Activated T-cell treated with anti-CD3 and anti-CD28 coated beads, Interleukin-2, amount 50 U/mL, for 48 hours (primary cell): ENCODE data around the gene CELSR2.
A peak's percentile ranks its signal among the peaks of the same experiment; 100 is the strongest.

Experiments used
- DNase-seq, 2 experiments: peaks; one replicate each; pipeline ENCODE4 v3.0.0-alpha.2; 2020

CELSR2 gene

DNA sequence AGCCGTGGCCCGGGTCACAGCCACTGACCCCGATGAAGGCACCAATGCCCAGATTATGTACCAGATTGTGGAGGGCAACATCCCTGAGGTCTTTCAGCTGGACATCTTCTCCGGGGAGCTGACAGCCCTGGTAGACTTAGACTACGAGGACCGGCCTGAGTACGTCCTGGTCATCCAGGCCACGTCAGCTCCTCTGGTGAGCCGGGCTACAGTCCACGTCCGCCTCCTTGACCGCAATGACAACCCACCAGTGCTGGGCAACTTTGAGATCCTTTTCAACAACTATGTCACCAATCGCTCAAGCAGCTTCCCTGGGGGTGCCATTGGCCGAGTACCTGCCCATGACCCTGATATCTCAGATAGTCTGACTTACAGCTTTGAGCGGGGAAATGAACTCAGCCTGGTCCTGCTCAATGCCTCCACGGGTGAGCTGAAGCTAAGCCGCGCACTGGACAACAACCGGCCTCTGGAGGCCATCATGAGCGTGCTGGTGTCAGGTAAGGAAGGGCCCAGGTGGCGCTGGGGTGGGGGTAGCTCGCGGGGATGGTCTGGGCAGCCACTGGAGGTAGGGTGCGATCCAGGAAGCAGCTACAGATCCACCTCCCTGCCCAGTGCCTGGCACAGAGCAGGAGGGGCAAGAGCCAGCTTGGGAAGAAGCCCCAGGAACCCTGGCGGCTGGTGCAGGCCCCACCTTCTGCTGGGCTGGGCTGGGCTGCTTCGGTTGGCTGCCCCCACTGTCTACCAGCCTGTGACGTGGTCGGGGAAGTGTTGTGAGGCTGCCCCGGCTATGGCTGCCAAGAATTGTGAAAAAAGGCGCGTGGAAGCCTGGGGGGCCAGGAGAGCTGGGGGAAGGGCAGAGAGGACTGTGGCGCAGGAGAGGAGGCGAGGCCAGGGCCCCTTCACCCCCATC lies 3.8 kb downstream of the CELSR2 start:
- no peak for DNase-seq

DNA sequence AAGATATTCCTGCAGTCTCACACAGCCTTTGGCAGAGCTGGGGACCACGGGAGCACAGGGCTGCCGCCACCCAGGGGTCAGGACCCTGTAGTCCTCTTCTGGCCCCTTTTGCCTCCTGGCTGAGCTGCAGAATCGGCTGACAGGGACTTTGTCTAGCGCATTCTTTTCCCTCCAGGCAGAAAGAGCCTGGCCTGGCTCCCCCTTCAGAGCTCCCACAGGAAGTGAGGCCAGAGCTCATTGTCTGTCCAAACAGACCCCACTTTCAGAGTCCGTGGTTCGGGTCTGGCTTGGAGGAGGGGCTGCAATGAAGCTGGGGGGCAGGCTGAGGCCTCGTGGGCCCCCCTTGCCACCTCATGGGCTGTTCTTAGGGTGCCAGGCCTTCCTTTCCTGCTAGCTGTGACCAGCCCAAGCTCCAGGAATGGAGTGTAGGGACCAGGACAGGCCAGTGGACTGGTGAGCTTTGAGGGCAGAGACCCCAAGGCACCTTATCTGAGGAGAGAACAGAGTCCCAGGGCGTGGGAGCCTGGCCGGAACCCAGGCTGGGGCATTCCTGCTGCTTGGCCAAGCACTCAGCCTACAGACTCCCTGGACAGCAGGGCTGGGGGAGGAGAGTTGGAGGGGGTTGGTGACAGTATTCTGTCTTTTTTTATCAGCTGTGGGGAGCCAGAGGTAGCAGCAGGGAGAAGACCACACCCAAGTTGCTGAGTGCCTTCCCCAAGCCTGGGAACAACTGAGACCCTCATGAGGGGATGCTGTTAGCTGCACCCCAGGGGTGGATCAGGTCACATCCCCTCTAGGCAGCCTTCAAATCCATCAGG lies 4.7 kb downstream of the CELSR2 start:
- no peak for DNase-seq

DNA sequence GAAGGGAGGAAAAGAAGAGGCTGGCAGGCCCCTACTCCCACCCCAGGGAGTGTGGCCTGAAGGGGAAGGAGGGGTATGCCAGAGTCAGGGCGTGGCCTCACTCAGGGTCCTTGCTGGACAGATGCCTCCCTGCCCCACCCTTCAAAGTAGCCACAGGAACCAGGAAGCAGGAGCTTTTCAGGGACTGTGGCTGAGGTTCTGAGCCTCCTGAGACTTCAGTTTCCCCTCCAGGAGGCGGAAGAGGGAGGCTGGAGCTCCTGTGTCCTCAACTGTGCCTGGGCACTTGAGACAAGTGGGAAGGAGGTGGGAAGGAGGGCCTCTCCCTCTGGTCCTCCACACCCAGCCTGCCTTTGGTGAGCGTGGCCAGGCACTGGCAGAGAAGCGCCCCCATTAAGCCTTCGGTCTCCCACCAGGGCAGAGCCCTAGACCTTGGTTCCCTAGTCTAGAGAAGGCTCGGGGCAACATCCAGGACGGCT lies 5.3 kb downstream of the CELSR2 start:
- DNase-seq, result no peak

DNA sequence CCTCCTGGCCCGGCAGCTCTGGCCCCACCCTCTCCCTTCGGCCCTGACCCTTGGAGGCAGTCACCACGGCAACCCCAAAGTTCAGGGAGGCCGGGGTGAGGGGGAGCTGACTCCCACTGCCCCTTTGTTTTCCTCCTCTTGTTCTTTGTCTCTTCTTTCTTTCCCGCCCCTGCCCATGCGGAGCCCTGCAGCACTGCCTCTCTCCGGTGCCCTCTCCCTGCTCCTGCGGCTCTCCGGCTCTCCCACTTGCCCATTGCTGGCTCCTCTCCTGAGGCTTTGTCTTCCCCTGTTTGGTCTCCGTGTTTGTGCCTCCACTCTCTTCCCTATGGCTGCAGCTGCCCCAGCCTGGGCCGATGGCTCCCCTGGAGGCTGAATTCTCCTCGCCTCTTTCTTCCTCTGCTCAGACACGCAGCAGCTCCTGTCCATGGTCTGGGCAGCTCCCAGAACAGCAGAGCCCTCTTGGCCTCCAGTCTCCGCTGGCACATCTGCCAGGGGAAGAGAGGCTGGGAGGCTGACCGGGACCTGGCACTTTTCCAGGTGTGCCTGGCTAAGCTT lies 5.8 kb downstream of the CELSR2 start:
- no peak for DNase-seq

DNA sequence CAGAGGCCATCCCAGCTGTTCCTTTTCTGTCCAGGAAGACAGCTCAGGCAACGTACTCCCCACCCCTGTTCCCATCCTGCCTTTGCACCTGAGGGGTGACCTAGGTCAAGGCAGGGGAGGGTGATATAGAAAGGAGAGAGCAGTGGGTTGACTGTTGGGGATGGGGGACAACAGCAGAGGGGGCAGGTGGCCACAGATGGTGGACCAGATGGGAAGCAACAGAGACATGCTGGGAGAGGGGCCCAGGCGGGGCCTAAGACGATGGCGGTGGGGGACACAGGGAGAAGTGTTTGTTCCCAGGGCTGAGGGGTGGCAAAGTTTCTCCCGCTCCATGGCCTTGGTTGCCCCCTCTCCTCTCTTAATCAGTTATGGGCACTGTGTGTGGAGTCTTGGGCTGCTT lies 6.3 kb downstream of the CELSR2 start:
- no peak for DNase-seq

DNA sequence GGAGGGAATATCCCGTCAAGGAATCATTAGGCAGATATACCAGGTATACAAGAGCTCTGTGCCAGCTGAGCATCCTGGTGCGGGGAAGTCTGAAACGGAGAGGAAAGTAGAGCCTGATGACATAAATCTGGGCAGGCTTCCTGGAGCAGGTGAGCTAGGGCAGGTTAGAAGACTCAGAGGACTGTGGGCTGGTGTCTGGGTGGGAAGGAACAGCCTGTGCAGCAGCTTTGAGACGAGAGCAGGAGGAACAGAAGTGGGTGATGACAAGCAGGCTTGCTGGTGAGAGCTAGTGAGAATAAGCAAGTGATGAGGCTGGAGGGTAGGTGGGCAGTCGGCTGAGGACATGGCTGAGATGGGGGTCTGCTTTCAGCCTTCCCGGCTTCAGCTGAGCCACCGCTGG lies 6.7 kb downstream of the CELSR2 start:
- no peak for DNase-seq

DNA sequence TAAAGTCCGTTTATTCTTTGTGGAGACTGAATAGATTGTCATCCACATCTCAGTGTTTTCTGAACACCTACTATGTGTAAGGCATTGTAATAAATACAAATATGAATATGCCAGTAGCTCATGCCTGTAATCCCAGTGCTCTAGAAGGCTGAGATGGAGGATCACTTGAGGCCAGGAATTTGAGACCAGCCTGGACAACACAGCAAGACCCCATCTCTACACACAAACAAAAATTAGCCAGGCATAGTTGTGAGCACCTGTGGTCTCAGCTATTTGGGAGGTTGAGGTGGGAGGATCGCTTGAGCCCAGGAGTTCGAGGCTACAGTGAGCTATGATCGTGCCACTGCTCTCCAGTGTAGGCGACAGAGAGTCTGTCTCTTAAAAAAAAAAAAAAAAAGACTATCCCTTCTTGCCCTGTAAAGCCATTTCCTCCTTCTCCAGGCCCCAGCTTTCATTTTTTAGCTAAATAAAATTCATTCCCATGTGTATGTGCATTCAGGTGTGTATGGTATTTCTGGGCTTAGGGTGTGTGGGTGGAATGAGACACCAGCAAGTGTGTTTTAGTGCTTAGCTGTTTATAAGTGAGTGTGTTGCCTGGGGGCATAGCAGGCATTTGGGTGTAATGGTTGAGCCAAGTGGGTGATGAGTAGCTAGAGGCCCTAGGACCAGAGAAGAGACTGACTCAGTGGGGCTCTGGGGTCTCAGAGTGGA lies 7.8 kb downstream of the CELSR2 start:
- no peak for DNase-seq

DNA sequence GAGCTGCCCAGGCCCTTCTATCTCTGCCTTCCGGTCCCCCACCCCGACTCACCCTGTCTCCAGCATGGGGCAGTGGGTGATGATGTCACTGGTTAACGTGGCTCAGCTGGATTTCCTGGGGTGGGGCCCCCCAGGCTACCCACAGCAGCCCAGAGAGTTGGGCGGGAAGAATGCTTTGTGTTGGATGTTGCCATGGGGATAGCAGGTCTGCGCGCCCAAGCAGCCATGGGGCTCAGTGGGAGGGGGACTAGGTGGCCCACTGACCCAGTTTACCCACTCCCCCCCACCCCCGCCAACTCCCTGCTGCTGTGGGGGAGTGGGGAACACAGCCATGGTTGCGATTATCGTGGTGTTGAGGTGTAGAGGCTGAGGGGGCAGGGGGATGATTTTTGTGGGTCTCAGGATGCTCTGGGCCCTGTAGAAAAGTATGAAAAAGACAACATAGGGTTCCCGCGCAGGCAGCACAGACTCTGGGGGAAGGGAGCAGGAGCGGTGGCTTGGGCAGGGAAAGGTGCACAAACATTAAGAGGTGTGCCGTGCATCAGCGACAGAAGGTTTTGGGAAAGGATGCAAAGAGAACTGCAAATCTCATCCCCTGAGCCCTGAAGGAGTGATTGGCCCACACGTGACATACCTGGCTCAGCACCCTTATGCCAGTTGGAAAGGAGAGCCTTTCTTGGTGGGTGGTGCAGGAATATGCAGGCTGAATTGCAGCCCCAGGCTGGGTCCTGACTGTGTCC lies 8.5 kb downstream of the CELSR2 start:
- DNase-seq, result no peak

DNA sequence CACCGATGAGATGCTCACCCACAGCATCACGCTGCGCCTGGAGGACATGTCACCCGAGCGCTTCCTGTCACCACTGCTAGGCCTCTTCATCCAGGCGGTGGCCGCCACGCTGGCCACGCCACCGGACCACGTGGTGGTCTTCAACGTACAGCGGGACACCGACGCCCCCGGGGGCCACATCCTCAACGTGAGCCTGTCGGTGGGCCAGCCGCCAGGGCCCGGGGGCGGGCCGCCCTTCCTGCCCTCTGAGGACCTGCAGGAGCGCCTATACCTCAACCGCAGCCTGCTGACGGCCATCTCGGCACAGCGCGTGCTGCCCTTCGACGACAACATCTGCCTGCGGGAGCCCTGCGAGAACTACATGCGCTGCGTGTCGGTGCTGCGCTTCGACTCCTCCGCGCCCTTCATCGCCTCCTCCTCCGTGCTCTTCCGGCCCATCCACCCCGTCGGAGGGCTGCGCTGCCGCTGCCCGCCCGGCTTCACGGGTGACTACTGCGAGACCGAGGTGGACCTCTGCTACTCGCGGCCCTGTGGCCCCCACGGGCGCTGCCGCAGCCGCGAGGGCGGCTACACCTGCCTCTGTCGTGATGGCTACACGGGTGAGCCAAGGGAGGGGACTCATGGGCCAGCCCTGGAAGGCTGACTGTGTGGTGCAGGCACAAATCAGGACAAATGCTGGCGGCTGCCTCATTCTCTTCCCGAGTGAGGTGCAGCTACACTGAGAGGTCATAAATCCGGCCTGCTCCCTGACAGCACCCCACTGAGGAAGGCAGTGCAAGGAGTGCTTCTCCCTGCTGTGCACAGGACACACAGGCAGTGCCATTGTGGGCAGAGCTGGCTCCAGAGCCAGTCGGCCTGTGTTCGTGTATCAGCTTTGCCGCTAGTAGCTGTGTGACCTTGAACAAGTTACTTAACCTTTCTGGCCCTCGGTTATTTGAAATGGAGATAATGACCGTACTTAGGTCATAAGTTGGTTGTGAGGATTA lies 9.4 kb downstream of the CELSR2 start:
- no peak for DNase-seq

DNA sequence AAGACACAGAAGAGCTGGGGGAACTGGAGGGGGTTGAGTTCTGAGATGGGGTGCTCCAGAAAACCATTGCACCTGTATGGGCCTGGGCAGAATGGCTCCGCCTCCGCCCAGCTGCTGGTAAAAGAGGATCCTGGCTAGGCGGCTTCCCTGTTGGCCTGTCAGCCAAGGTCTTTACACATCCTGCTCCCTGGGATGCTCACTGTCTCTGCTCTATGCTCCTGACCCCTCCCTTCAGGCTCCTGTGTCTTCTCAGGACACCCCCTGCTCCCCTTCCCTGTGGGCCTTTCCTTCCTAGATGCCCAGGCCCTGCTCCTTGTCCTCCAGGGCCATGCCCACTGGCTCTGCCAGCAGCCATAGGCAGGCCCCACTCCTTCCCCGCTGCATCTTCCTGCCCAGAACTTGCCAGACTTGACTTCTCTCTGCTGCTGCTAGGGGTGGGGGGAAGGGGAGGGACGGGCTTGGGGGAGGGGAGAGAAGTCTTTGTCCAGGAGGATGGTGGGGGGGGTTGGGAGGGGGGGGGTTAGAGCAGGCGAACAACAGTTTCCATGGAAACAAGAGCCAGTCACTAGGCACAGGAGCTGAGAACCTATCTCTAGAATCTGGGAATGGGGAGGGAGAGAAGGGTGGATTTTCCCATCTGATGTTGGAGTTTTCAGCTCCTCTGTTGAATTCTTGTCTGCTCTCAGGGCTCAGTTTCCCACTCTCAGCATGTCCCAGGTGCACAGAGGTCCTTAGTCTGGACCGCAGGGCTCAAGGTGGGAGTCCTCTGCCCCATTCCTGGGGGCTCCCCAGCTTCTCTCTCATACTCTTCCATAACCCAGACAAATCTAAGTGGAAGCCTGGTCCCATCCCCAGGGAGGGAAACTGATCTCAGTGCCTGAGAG lies 10.6 kb downstream of the CELSR2 start:
- no peak for DNase-seq

DNA sequence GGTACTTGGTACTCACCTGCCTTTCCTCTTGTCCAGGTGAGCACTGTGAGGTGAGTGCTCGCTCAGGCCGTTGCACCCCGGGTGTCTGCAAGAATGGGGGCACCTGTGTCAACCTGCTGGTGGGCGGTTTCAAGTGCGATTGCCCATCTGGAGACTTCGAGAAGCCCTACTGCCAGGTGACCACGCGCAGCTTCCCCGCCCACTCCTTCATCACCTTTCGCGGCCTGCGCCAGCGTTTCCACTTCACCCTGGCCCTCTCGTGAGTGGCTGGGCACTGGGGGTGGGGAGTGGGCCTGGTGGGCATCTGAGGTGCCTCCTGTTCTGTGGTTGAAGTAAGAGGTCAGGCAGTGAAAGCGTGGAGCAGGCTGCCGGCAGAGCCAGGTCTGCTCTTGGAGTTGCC lies 11.7 kb downstream of the CELSR2 start:
- no peak for DNase-seq

DNA sequence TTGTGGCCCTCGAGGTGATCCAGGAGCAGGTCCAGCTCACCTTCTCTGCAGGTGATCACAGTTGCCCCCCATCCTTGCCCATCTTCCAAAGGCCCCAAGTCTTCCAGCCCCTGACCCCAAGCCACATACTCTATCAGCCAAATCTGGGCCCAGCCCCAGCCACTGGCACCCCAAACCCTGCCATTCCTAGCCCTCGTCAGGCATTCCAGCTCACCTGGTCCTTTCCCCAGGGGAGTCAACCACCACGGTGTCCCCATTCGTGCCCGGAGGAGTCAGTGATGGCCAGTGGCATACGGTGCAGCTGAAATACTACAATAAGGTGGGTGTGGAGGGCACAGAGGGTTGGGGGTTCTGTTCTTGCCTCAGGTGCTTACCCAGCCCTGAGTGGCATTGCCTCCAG lies 12.2 kb downstream of the CELSR2 start:
- DNase-seq, result no peak

DNA sequence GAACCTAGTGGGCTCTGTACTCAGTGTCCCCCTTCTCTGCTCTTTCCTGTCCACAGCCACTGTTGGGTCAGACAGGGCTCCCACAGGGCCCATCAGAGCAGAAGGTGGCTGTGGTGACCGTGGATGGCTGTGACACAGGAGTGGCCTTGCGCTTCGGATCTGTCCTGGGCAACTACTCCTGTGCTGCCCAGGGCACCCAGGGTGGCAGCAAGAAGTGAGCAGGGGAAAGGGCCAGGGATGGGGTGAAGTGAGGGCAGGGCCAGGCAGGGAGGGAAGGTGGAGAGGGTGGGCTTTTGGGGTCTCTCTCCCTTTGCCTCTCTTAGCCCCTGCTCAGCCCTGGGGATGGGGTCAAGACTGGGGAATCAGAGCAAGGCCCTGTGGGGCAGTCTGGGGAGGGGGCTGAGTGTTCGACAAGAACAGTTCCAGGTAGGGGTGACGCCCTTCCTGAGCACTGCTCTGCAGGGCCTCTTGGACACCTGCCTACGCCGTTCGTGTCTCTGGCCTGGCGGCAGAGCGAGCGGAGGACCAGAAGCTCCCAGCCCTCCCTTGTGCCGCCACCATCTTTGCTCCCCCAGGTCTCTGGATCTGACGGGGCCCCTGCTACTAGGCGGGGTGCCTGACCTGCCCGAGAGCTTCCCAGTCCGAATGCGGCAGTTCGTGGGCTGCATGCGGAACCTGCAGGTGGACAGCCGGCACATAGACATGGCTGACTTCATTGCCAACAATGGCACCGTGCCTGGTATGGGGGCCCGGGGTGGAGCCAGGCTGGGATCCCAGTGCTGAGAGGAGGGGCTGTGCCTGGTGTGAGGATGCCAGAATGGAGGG lies 13.1 kb downstream of the CELSR2 start:
- no peak for DNase-seq

DNA sequence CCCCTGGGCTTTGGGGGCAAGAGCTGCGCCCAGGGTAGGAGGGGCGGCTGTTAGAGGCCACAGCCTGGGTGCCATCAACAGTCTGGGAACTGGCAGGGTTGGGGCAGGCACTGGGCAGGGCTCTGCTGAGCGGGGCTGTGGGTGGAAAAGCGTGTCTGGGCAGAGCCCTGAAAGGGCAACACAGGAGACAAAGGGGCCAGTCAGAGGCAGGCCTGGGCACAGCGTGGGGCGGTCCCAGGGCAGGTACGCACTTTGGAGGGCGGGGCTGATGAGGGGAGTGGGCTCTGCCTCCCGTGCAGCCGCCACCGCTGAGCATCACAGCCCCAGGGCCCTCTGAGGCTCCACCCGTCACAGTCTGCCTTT lies 13.9 kb downstream of the CELSR2 start:
- DNase-seq, result peak in 1 of 2 experiments; percentile 32

DNA sequence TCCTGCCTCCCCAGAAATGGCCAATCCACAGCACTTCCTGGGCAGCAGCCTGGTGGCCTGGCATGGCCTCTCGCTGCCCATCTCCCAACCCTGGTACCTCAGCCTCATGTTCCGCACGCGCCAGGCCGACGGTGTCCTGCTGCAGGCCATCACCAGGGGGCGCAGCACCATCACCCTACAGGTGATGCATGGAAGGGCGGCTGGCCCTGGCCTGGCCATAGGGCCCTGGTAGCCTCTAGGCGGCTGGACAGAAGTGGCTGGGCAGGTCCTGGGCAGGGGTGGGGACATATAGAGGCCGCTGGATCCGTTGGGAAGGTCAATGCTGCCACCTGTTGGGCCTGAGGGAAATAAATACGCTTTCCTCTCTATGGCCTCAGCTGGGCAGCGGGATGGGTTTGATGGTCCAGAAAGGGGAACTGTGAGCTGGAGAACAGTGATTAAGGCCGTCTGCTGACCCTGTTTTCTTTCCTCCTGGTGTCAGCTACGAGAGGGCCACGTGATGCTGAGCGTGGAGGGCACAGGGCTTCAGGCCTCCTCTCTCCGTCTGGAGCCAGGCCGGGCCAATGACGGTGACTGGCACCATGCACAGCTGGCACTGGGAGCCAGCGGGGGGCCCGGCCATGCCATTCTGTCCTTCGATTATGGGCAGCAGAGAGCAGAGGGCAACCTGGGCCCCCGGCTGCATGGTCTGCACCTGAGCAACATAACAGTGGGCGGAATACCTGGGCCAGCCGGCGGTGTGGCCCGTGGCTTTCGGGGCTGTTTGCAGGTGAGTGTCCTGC lies 14.4 kb downstream of the CELSR2 start:
- DNase-seq, result peak; percentile 91 to 92

DNA sequence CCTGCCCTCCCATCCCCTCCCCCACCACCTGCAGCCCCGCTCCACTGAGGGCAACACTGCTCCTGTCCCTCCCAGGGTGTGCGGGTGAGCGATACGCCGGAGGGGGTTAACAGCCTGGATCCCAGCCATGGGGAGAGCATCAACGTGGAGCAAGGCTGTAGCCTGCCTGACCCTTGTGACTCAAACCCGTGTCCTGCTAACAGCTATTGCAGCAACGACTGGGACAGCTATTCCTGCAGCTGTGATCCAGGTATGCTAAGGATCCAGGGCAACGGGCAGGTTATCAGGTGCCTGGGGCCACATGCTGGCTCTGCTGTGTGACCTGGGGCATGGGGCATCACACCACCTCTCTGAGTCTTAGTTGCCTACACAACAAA lies 15.0 kb downstream of the CELSR2 start:
- DNase-seq, result no peak

DNA sequence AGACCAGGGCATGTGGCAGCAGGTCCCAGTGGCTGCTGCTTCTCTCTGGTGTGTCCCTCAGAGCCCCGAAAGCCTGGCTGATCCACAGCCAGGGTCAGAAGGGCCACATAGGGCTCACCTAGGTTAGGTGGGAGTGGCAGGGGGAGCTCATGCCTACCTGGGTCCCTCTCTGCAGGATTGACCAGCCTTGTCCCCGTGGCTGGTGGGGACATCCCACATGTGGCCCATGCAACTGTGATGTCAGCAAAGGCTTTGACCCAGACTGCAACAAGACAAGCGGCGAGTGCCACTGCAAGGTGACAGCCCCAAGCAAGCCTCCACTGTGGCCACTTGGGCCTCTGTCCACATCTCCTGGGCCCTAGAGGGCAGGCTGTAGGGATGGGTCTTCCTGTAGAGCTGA lies 15.7 kb downstream of the CELSR2 start:
- DNase-seq, result no peak

DNA sequence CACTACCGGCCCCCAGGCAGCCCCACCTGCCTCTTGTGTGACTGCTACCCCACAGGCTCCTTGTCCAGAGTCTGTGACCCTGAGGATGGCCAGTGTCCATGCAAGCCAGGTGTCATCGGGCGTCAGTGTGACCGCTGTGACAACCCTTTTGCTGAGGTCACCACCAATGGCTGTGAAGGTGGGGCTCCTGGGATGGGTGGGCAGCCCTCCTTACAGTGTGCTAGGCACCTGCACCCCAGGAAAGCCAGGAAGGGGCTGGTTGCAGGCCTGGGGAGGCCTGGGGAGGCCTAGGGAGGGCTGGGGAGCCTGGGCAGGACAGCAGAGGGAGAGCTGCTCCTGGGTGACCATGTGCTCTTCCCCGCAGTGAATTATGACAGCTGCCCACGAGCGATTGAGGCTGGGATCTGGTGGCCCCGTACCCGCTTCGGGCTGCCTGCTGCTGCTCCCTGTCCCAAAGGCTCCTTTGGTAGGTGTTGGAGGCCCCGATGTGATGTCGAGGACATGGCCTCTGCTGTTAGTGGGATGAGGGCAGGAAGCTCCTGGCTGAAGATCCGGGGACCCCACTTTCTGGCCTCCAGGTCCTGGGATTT lies 16.5 kb downstream of the CELSR2 start:
- no peak for DNase-seq
